Gastrocnemius medialis (tissue), 4 donors: ENCODE measurements around the gene COP1.

Experiments
- CTCF ChIP-seq, 5 experiments: fragments of 450-650 bp in 3 of 5; fragments of 200-600 bp in 2 of 5; sonication (generic) in 2 of 5; IDR thresholded peaks in 4 of 5; conservative IDR thresholded peaks in 1 of 5; 1 replicate in 4 of 5; 2 replicates in 1 of 5; pipeline ENCODE4 v1.5.1; 2016 to 2019; ENCODE audit warnings: antibody characterized with exemption in 5 of 5, mild to moderate bottlenecking in 3 of 5, moderate library complexity in 3 of 5
- POLR2A ChIP-seq, 2 donors: fragments of 450-650 bp; IDR thresholded peaks; one replicate each; pipeline ENCODE4 v1.6.1; 2017; ENCODE audit warnings: antibody characterized with exemption in 2 of 2, mild to moderate bottlenecking in 2 of 2, moderate library complexity in 2 of 2

GRCh38 chr1:175918364-175918801, 288.7 kb downstream of the COP1 start:
- TF ChIP-seq POLR2A (IDR thresholded peaks at IDR 0.05) (no peak), CTCF (IDR thresholded peaks at IDR 0.05 in 4 of 5, conservative IDR thresholded peaks at IDR 0.05 in 1 of 5) (no peak)
